ENCODE measurements around the gene GALK1.
"Not testable (repeated sequence)": the region's sequence is repeated elsewhere in the genome, so short reads cannot be mapped to it uniquely, and the experiment has no call there.

Gene GALK1

DNA sequence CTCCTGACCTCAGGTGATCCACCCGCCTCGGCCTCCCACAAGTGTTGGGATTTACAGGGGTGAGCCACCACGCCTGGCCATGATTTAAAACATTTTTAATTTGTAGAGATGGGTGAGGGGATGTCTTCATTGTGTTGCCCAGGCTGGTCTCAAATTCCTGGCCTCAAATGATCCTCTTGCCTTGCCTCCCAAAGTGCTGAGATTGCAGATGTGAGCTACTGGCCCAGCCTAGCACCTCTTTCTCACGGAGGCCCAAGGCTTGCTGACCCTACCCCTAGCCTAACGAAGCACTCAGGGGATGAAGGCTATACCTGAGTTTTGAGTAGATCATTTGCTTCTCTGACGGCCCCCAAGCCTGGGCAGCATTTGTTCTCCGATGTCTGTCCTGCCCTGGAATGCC is 46.2 kb upstream of the GALK1 start:
- no peak for TF ChIP-seq SNAI2 (CRISPR knock-in tag; IDR thresholded peaks at IDR 0.05)
- TF ChIP-seq CSDC2 (CRISPR knock-in tag; IDR thresholded peaks at IDR 0.05) = no peak
- no peak for TF ChIP-seq ZNF70 (CRISPR knock-in tag; IDR thresholded peaks at IDR 0.05)
- TF ChIP-seq, protein P1, sequence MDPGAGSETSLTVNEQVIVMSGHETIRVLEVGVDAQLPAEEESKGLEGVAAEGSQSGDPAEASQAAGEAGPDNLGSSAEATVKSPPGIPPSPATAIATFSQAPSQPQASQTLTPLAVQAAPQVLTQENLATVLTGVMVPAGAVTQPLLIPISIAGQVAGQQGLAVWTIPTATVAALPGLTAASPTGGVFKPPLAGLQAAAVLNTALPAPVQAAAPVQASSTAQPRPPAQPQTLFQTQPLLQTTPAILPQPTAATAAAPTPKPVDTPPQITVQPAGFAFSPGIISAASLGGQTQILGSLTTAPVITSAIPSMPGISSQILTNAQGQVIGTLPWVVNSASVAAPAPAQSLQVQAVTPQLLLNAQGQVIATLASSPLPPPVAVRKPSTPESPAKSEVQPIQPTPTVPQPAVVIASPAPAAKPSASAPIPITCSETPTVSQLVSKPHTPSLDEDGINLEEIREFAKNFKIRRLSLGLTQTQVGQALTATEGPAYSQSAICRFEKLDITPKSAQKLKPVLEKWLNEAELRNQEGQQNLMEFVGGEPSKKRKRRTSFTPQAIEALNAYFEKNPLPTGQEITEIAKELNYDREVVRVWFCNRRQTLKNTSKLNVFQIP (CRISPR knock-in tag; IDR thresholded peaks at IDR 0.05; ENCODE audit: borderline replicate concordance, low read depth) = no peak
- TF ChIP-seq GLIS3 (CRISPR knock-in tag; IDR thresholded peaks at IDR 0.05) = no peak
- TF ChIP-seq ISL1 (CRISPR knock-in tag; IDR thresholded peaks at IDR 0.05) = no peak
- no peak for TF ChIP-seq ESRRG (CRISPR knock-in tag; IDR thresholded peaks at IDR 0.05)
- no peak for TF ChIP-seq ZFP30 (CRISPR knock-in tag; IDR thresholded peaks at IDR 0.05)
- TF ChIP-seq TCF4 (CRISPR knock-in tag; IDR thresholded peaks at IDR 0.05; ENCODE audit: borderline replicate concordance) = no peak
- no peak for TF ChIP-seq TOX (CRISPR knock-in tag; IDR thresholded peaks at IDR 0.05; ENCODE audit: borderline replicate concordance)
- TF ChIP-seq, protein P2, sequence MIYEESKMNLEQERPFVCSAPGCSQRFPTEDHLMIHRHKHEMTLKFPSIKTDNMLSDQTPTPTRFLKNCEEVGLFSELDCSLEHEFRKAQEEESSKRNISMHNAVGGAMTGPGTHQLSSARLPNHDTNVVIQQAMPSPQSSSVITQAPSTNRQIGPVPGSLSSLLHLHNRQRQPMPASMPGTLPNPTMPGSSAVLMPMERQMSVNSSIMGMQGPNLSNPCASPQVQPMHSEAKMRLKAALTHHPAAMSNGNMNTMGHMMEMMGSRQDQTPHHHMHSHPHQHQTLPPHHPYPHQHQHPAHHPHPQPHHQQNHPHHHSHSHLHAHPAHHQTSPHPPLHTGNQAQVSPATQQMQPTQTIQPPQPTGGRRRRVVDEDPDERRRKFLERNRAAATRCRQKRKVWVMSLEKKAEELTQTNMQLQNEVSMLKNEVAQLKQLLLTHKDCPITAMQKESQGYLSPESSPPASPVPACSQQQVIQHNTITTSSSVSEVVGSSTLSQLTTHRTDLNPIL (CRISPR knock-in tag; IDR thresholded peaks at IDR 0.05; ENCODE audit: low read depth) = no peak
- TF ChIP-seq ZNF8 (CRISPR knock-in tag; IDR thresholded peaks at IDR 0.05) = no peak
- no peak for ATAC-seq

DNA sequence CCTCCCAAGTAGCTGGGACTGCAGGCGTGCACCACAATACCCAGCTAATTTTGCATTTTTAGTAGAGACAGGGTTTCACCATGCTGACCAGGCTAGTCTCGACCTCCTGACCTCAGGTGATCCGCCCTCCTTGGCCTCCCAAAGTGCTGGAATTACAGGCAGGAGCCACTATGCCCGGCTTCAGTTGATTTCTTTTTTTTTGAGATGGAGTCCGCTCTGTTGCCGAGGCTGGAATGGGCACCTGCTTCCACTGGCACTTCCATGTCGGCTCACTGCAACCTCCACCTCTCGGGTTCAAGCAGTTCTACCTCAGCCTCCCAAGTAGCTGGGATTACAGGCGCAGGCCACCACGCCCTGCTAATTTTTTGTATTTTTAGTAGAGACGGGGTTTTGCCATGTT is 45.8 kb upstream of the GALK1 start:
- not testable (repeated sequence) for ATAC-seq

DNA sequence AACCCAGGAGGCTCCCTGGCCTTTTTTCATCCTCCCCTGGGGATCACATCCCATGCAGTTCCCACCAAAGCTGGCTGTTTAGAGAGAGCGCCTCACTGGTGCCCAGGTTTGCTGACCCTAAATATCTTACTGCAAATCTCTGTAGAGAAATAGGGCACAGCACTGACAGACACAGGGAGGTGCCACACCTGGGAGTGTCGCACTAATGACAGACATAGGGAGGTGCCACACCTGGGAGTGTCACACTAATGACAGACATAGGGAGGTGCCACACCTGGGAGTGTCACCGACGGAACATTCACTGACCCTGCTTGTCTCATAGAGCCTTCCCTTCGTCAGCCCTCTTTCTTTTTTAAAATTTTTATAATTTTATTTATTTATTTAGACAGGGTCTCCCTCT is 45.2 kb upstream of the GALK1 start:
- TF ChIP-seq SNAI2 (CRISPR knock-in tag; IDR thresholded peaks at IDR 0.05) = no peak
- TF ChIP-seq OSR1 (CRISPR knock-in tag; IDR thresholded peaks at IDR 0.05) = no peak
- TF ChIP-seq TOX (CRISPR knock-in tag; IDR thresholded peaks at IDR 0.05; ENCODE audit: borderline replicate concordance) = no peak
- no peak for TF ChIP-seq CSDC2 (CRISPR knock-in tag; IDR thresholded peaks at IDR 0.05)
- no peak for TF ChIP-seq ZC3H10 (CRISPR knock-in tag; IDR thresholded peaks at IDR 0.05)
- TF ChIP-seq ZNF8 (CRISPR knock-in tag; IDR thresholded peaks at IDR 0.05) = no peak
- no peak for TF ChIP-seq ZNF565 (CRISPR knock-in tag; conservative IDR thresholded peaks at IDR 0.05; ENCODE audit: low read depth)
- TF ChIP-seq TCF4 (CRISPR knock-in tag; IDR thresholded peaks at IDR 0.05; ENCODE audit: borderline replicate concordance) = no peak
- no peak for TF ChIP-seq RARB (CRISPR knock-in tag; IDR thresholded peaks at IDR 0.05)
- TF ChIP-seq ZFP3 (CRISPR knock-in tag; IDR thresholded peaks at IDR 0.05) = no peak
- ATAC-seq = no peak

DNA sequence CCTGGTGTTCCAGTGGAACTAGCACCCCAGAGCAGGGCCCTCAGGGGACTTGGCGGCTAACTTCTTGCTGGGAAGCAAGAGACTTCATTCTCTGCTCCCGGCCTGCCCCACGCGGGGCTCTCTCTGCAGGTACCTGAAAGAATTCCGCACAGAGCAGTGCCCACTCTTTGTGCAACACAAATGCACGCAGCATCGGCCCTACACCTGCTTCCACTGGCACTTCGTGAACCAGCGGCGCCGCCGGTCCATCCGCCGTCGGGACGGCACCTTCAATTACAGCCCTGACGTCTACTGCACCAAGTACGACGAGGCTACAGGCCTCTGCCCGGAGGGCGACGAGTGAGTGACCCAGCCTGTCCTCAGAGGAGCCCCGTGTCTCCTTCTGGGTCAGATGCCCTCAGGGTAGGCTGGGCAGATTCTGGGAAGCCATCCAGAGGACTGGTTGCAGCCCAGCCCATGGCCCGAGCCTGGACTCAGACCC is 44.7 kb upstream of the GALK1 start:
- TF ChIP-seq ESRRG (CRISPR knock-in tag; IDR thresholded peaks at IDR 0.05) (no peak), ISL1 (CRISPR knock-in tag; IDR thresholded peaks at IDR 0.05) (no peak), ZC3H10 (CRISPR knock-in tag; IDR thresholded peaks at IDR 0.05) (no peak), ZNF565 (CRISPR knock-in tag; conservative IDR thresholded peaks at IDR 0.05; ENCODE audit: low read depth) (no peak), TOX (CRISPR knock-in tag; IDR thresholded peaks at IDR 0.05; ENCODE audit: borderline replicate concordance) (no peak), ZFP30 (CRISPR knock-in tag; IDR thresholded peaks at IDR 0.05) (no peak), SNAI2 (CRISPR knock-in tag; IDR thresholded peaks at IDR 0.05) (no peak), OSR1 (CRISPR knock-in tag; IDR thresholded peaks at IDR 0.05) (no peak), ZNF70 (CRISPR knock-in tag; IDR thresholded peaks at IDR 0.05) (no peak)
- TF ChIP-seq, protein P3, sequence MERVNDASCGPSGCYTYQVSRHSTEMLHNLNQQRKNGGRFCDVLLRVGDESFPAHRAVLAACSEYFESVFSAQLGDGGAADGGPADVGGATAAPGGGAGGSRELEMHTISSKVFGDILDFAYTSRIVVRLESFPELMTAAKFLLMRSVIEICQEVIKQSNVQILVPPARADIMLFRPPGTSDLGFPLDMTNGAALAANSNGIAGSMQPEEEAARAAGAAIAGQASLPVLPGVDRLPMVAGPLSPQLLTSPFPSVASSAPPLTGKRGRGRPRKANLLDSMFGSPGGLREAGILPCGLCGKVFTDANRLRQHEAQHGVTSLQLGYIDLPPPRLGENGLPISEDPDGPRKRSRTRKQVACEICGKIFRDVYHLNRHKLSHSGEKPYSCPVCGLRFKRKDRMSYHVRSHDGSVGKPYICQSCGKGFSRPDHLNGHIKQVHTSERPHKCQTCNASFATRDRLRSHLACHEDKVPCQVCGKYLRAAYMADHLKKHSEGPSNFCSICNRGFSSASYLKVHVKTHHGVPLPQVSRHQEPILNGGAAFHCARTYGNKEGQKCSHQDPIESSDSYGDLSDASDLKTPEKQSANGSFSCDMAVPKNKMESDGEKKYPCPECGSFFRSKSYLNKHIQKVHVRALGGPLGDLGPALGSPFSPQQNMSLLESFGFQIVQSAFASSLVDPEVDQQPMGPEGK (CRISPR knock-in tag; IDR thresholded peaks at IDR 0.05; ENCODE audit: borderline replicate concordance) = no peak
- TF ChIP-seq, protein P4, sequence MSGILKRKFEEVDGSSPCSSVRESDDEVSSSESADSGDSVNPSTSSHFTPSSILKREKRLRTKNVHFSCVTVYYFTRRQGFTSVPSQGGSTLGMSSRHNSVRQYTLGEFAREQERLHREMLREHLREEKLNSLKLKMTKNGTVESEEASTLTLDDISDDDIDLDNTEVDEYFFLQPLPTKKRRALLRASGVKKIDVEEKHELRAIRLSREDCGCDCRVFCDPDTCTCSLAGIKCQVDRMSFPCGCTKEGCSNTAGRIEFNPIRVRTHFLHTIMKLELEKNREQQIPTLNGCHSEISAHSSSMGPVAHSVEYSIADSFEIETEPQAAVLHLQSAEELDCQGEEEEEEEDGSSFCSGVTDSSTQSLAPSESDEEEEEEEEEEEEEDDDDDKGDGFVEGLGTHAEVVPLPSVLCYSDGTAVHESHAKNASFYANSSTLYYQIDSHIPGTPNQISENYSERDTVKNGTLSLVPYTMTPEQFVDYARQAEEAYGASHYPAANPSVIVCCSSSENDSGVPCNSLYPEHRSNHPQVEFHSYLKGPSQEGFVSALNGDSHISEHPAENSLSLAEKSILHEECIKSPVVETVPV (CRISPR knock-in tag; IDR thresholded peaks at IDR 0.05) = no peak
- TF ChIP-seq, protein P2 (CRISPR knock-in tag; IDR thresholded peaks at IDR 0.05; ENCODE audit: low read depth) = no peak
- no peak for ATAC-seq

All from SK-N-SH treated with all-trans-retinoic acid at 6 μM for 48 hours (cell line).